H1 (cell line): ENCODE measurements around the gene CACNG7. TPM values are rescaled to one million over a fixed set of nuclear protein-coding genes. Genes with fewer than 3 reads are reported as not detected.

Experiments
- CTCF ChIA-PET: fragments of 300-600 bp; sonication (Branson Sonifier 250); formaldehyde crosslinking; loops from one replicate; lab custom pipeline; 2021; ENCODE audit not compliant: partially characterized antibody; lab: Charles Lee
- POLR2A ChIA-PET: fragments of 300-600 bp; sonication (Branson Sonifier 250); formaldehyde crosslinking; loops from one replicate; lab custom pipeline; 2021; ENCODE audit warnings: inconsistent platforms; ENCODE audit not compliant: partially characterized antibody; lab: Charles Lee
- DNase-seq, 2 experiments: peaks; one replicate each; pipeline versions ENCODE4 v3.0.0 to v3.0.0-alpha.2; 2010 to 2022; ENCODE audit warnings: low spot score in 2 of 2, low read depth in 1 of 2, mixed read lengths in 1 of 2
- FAIRE-seq: peaks from 2 replicates; lab custom pipeline; 2011; peaks lifted over from hg19 to GRCh38; lab: Jason Lieb, UNC
- H2AFZ ChIP-seq: 2 replicates; pipeline ENCODE4 v1.8.1; 2012; ENCODE audit warnings: low read length, inconsistent platforms
- H2AK5ac ChIP-seq: 2 replicates; pipeline ENCODE4 v1.6.1; 2013; ENCODE audit warnings: low read depth, low read length
- H2BK120ac ChIP-seq: replicated peaks from 2 replicates; pipeline ENCODE3; 2013; ENCODE audit warnings: low read depth, low read length, inconsistent platforms
- H2BK12ac ChIP-seq: 2 replicates; pipeline ENCODE4 v1.6.1; 2013; ENCODE audit warnings: low read depth, low read length
- H2BK15ac ChIP-seq: 2 replicates; pipeline ENCODE4 v1.6.1; 2013; ENCODE audit warnings: low read length
- H2BK20ac ChIP-seq: 2 replicates; pipeline ENCODE4 v1.6.1; 2013; ENCODE audit warnings: low read length
- H2BK5ac ChIP-seq: 2 replicates; pipeline ENCODE4 v1.6.1; 2013; ENCODE audit warnings: low read depth, low read length
- H3K14ac ChIP-seq: 2 replicates; pipeline ENCODE4 v1.6.1; 2013; ENCODE audit warnings: inconsistent platforms; ENCODE audit not compliant: insufficient read length
- H3K18ac ChIP-seq: 2 replicates; pipeline ENCODE4 v1.6.1; 2013; ENCODE audit warnings: low read length; ENCODE audit errors: extremely low read depth
- H3K23ac ChIP-seq: 2 replicates; pipeline ENCODE4 v1.6.1; 2013; ENCODE audit warnings: inconsistent platforms; ENCODE audit not compliant: insufficient read length
- H3K23me2 ChIP-seq: 2 replicates; pipeline ENCODE4 v1.6.1; 2013; ENCODE audit warnings: low read depth, low read length
- H3K27ac ChIP-seq: 2 replicates; pipeline ENCODE4 v1.6.1; 2011; ENCODE audit warnings: low read depth, low read length, inconsistent platforms
- H3K27me3 ChIP-seq, 4 experiments: replicated peaks in 1 of 4; 1 replicate in 1 of 4; 2 replicates in 3 of 4; pipeline versions ENCODE4 v1.6.1 to v1.8.1; 2011 to 2013; ENCODE audit warnings: low read length in 3 of 4, mild to moderate bottlenecking in 3 of 4, inconsistent platforms in 2 of 4, mixed read lengths in 2 of 4, moderate library complexity in 1 of 4; ENCODE audit not compliant: control insufficient read depth in 3 of 4, insufficient read depth in 3 of 4; ENCODE audit errors: extremely low read depth in 1 of 4
- H3K36me3 ChIP-seq, 4 experiments: 2 replicates each; pipeline versions ENCODE4 v1.6.1 to v1.8.1; 2011 to 2013; ENCODE audit warnings: mild to moderate bottlenecking in 4 of 4, low read length in 3 of 4, moderate library complexity in 2 of 4, control low read depth in 1 of 4, inconsistent platforms in 1 of 4; ENCODE audit not compliant: insufficient read depth in 4 of 4, control insufficient read depth in 2 of 4
- H3K4ac ChIP-seq: replicated peaks from 2 replicates; pipeline ENCODE3; 2013; ENCODE audit warnings: low read length, low read depth, mixed read lengths, inconsistent platforms; ENCODE audit not compliant: insufficient read length
- H3K4me1 ChIP-seq, 4 experiments: replicated peaks in 1 of 4; 1 replicate in 1 of 4; 2 replicates in 3 of 4; pipeline versions ENCODE4 v1.6.1 to v1.8.1; 2011 to 2013; ENCODE audit warnings: low read length in 3 of 4, inconsistent platforms in 2 of 4, mixed read lengths in 1 of 4; ENCODE audit not compliant: insufficient read depth in 4 of 4, control insufficient read depth in 3 of 4
- H3K4me2 ChIP-seq, 2 experiments: 2 replicates each; pipeline versions ENCODE4 v1.6.1 to v1.8.1; 2011 to 2013; ENCODE audit warnings: low read depth in 2 of 2, low read length in 2 of 2, control low read depth in 1 of 2, inconsistent platforms in 1 of 2, mild to moderate bottlenecking in 1 of 2; ENCODE audit not compliant: insufficient read depth in 1 of 2
- H3K4me3 ChIP-seq, 4 experiments: fragments of 200-600, 300-600 bp in 1 of 4; sonication (generic), shearing (Covaris generic), sonication (Bioruptor Twin) in 1 of 4; 2 replicates each; pipeline versions ENCODE4 v1.5.1 to v1.8.1; 2011 to 2016; ENCODE audit warnings: low read length in 4 of 4, low read depth in 3 of 4, control low read depth in 2 of 4, inconsistent platforms in 2 of 4, mild to moderate bottlenecking in 2 of 4, mixed read lengths in 1 of 4, moderate library complexity in 1 of 4; ENCODE audit not compliant: insufficient read depth in 2 of 4; ENCODE audit errors: extremely low read depth in 1 of 4
- H3K56ac ChIP-seq: replicated peaks from 2 replicates; pipeline ENCODE3; 2013; ENCODE audit warnings: low read depth, mild to moderate bottlenecking, mixed read lengths, low read length, inconsistent platforms; ENCODE audit not compliant: insufficient read length
- H3K79me1 ChIP-seq: 2 replicates; pipeline ENCODE4 v1.6.1; 2013; ENCODE audit warnings: low read depth, low read length, control low read depth
- H3K79me2 ChIP-seq, 2 experiments: 2 replicates each; pipeline versions ENCODE4 v1.6.1 to v1.8.1; 2012 to 2013; ENCODE audit warnings: low read length in 2 of 2, mild to moderate bottlenecking in 2 of 2, inconsistent platforms in 1 of 2; ENCODE audit not compliant: insufficient read depth in 2 of 2, control insufficient read depth in 1 of 2
- H3K9ac ChIP-seq, 4 experiments: replicated peaks in 1 of 4; 1 replicate in 1 of 4; 2 replicates in 3 of 4; pipeline versions ENCODE4 v1.6.1 to v1.8.1; 2011 to 2013; ENCODE audit warnings: low read depth in 3 of 4, low read length in 3 of 4, control low read depth in 2 of 4, mild to moderate bottlenecking in 2 of 4, moderate library complexity in 2 of 4, inconsistent platforms in 1 of 4; ENCODE audit errors: extremely low read depth in 1 of 4
- H3K9me3 ChIP-seq, 2 experiments: 2 replicates each; pipeline versions ENCODE4 v1.6.1 to v1.8.1; 2012 to 2013; ENCODE audit warnings: mild to moderate bottlenecking in 2 of 2, moderate library complexity in 2 of 2, control low read depth in 1 of 2, inconsistent platforms in 1 of 2, low read depth in 1 of 2, low read length in 1 of 2, mixed read lengths in 1 of 2; ENCODE audit not compliant: insufficient read depth in 2 of 2
- H4K20me1 ChIP-seq, 2 experiments: replicated peaks in 1 of 2; 2 replicates each; pipeline versions ENCODE3 to v1.8.1; 2011 to 2013; ENCODE audit warnings: inconsistent platforms in 2 of 2, low read length in 2 of 2, mild to moderate bottlenecking in 1 of 2; ENCODE audit not compliant: insufficient read depth in 2 of 2, control insufficient read depth in 1 of 2
- H4K5ac ChIP-seq: 2 replicates; pipeline ENCODE4 v1.6.1; 2013; ENCODE audit warnings: low read length, low read depth, mixed read lengths, inconsistent platforms; ENCODE audit not compliant: insufficient read length
- H4K8ac ChIP-seq: 2 replicates; pipeline ENCODE4 v1.8.0; 2013; ENCODE audit warnings: mild to moderate bottlenecking, moderate library complexity, low read length, inconsistent platforms; ENCODE audit not compliant: insufficient read depth; ENCODE audit errors: extremely low read depth
- H4K91ac ChIP-seq: replicated peaks from 2 replicates; pipeline ENCODE3; 2013; ENCODE audit warnings: low read length, mixed read lengths, inconsistent platforms; ENCODE audit not compliant: insufficient read length
- CHD2 ChIP-seq: IDR thresholded peaks from 2 replicates; pipeline ENCODE4 v1.6.1; 2012; ENCODE audit warnings: low read length, improper control_type of control experiment
- MAFK ChIP-seq: IDR thresholded peaks from 2 replicates; pipeline ENCODE4 v1.6.1; 2012; ENCODE audit warnings: low read depth, mild to moderate bottlenecking, improper control_type of control experiment, low read length
- POLR2A ChIP-seq, 2 experiments: IDR thresholded peaks; 1 replicate in 1 of 2; 2 replicates in 1 of 2; pipeline ENCODE4 v1.6.1; 2011; ENCODE audit warnings: low read depth in 2 of 2, low read length in 2 of 2, mild to moderate bottlenecking in 2 of 2; ENCODE audit errors: control extremely low read depth in 1 of 2
- SIN3A ChIP-seq, 2 experiments: IDR thresholded peaks in 1 of 2; conservative IDR thresholded peaks in 1 of 2; 2 replicates each; pipeline ENCODE4 v1.6.1; 2011 to 2012; ENCODE audit warnings: low read length in 2 of 2, improper control_type of control experiment in 1 of 2, low read depth in 1 of 2, mild to moderate bottlenecking in 1 of 2
- SIRT6 ChIP-seq: IDR thresholded peaks from one replicate; pipeline ENCODE4 v1.7.1; 2012; ENCODE audit warnings: low read length, inconsistent platforms
- WGBS, 2 experiments: shearing (Covaris generic) in 1 of 2; methylation state at CpG; one replicate each; pipeline versions ENCODE4 v1.1.6 to v1.1.7; 2013 to 2015; ENCODE audit warnings: low lambda C conversion rate in 2 of 2, mixed read lengths in 2 of 2, inconsistent platforms in 1 of 2, low coverage in 1 of 2, missing lambda C conversion rate in 1 of 2; ENCODE audit not compliant: insufficient replicate concordance in 2 of 2, insufficient coverage in 1 of 2, insufficient read length in 1 of 2; ENCODE audit errors: extremely low coverage in 1 of 2, missing lambda C conversion rate in 1 of 2; 5-methylcytosine and 5-hydroxymethylcytosine counted together
- polyA plus RNA-seq, 7 experiments: library from polyadenylated mRNA; depleted of rRNA in 3 of 7; stranded (reverse) in 5 of 7; unstranded in 2 of 7; fragments of >200 nt in 5 of 7; fragments of 200-250 nt in 2 of 7; gene quantifications; 1 replicate in 5 of 7; 2 replicates in 1 of 7; 4 replicates in 1 of 7; pipeline versions ENCODE4 v1.2.1 to v1.2.3, GENCODE V29; 2011 to 2013; ENCODE audit warnings: missing spikeins in 2 of 7, mixed read lengths in 2 of 7
- total RNA-seq: library from RNA; stranded (reverse); fragmentation: NEBNext Ultra II Directional; extraction: Animal tissue kit (Norgen Biotek cat#: 25700); gene quantifications from 2 replicates; pipeline ENCODE4 v1.2.1, GENCODE V29; 2021

The CACNG7 gene
- total and polyA plus RNA-seq, 2 of the 8 experiments (the other 6 are each of a cell fraction or from before 2014, with no cell fraction given), result 28.9 to 69.8 TPM

DNA sequence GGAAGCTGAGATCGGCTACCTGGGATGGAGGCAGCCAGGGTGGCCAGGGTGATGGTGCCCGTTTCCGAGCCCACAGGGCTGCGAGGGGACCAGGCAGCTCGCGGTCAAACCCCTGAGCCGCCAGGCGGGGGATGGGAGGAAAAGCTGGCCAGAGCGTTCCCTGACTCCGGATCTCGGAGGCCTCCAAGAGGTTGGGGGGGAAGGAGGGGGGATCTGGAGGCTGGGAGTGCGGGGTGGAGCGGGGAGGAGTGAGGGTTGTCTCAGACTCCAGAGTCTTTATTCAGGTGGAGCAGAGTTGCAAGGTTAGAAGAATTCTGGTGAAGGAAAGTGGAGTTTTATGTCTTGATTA, 1.1 kb downstream of the CACNG7 start:
- H3K79me2 ChIP-seq, result peaks cover 0 to 18% of the 10 kb centered on the region in 2 experiments; a peak in 3 of 4 replicates
- H4K5ac ChIP-seq, result no peak overlapping the region
- CTCF ChIA-PET, result interaction anchor here (0.8 to 4.9 kb wide), 11 partner anchors 10 to 186 kb away, joined by 3 to 52 read pairs (median 5); partner anchors contain the start of gene MYADM
- H3K4ac ChIP-seq, result no peak overlapping the region
- H2BK20ac ChIP-seq, result no peak overlapping the region
- no peak overlapping the region for H2BK120ac ChIP-seq
- no peak overlapping the region for H2BK15ac ChIP-seq
- H2BK12ac ChIP-seq, result no peak overlapping the region
- no peak overlapping the region for H3K56ac ChIP-seq
- no peak overlapping the region for H3K23ac ChIP-seq
- no peak for FAIRE-seq
- peak overlapping the region; percentile 60; the same call in 1 of the 2 replicates for H3K18ac ChIP-seq
- no peak overlapping the region for H2BK5ac ChIP-seq
- H3K36me3 ChIP-seq, result peaks cover 0 to 6% (median 0%) of the 10 kb centered on the region in 4 experiments; a peak in 1 of 8 replicates
- peak overlapping the region; percentile 75 to 95 for H3K4me2 ChIP-seq
- H3K9me3 ChIP-seq, result no peaks in the 10 kb centered on the region
- 0% methylated on average over 10 of the region's 13 CpGs; no CpG with 5 or more reads in 1 of the 2 experiments for WGBS, 2 experiments
- 0 out of 4 replicates have a peak, but pooled peaks of 1 of the 2 experiments have one; percentile 4 for TF ChIP-seq SIN3A (conservative IDR thresholded peaks at IDR 0.05 in 1 of 2, IDR thresholded peaks at IDR 0.05 in 1 of 2; ENCODE audit: low read depth in 1 of 2, low read length in 2 of 2)
- no peak for TF ChIP-seq SIRT6
- 0 out of 2 replicates have a peak, but pooled peaks have one; percentile 10 for TF ChIP-seq CHD2
- TF ChIP-seq POLR2A (IDR thresholded peaks at IDR 0.05; ENCODE audit: control extremely low read depth in 1 of 2, low read depth in 2 of 2, low read length in 2 of 2), result 0 out of 3 replicates have a peak, but pooled peaks of 1 of the 2 experiments have one; percentile 21
- no peak for TF ChIP-seq MAFK
- TF ChIP-seq, all 59 proteins: peak for 3
- H3K23me2 ChIP-seq, result peaks cover 22% of the 10 kb centered on the region
- no peak overlapping the region for H4K91ac ChIP-seq
- POLR2A ChIA-PET, result interaction anchor here (0.8 to 1.7 kb wide), 6 partner anchors 11 to 71 kb away, joined by 3 to 7 read pairs (median 4); no protein-coding TSS in a partner anchor
- H3K27me3 ChIP-seq, result peaks cover 0 to 23% (median 14%) of the 10 kb centered on the region in 4 experiments; a peak in 5 of 7 replicates
- peak overlapping the region in 1 of 4 experiments; percentile 36; a peak in 2 of 7 replicates for H3K9ac ChIP-seq
- H3K4me1 ChIP-seq, result peaks cover 0 to 14% (median 4%) of the 10 kb centered on the region in 4 experiments; a peak in 4 of 7 replicates
- H3K4me3 ChIP-seq, result peak overlapping the region; percentile 75 to 98 (median 84)
- H2AFZ ChIP-seq, result no peak overlapping the region
- no peak overlapping the region for H2AK5ac ChIP-seq
- no peak overlapping the region for H4K8ac ChIP-seq
- peaks cover 6 to 10% of the 10 kb centered on the region in 2 experiments for H4K20me1 ChIP-seq
- no peak overlapping the region for H3K14ac ChIP-seq
- H3K27ac ChIP-seq, result no peak overlapping the region
- DNase-seq, result peak in 1 of 2 experiments; percentile 67
- H3K79me1 ChIP-seq, result peaks cover 6% of the 10 kb centered on the region
